ENCODE data around the gene ORM2. TPM values are rescaled to one million over a fixed set of nuclear protein-coding genes. Genes with fewer than 3 reads are reported as not detected.

Gene ORM2
- total and polyA plus RNA-seq, 2 of the 8 experiments (the other 6 are each of a cell fraction or from before 2014, with no cell fraction given): 1.3 TPM; not detected in 1

GRCh38 chr9:114365194-114365593 lies 35.5 kb downstream of the ORM2 start:
- H2BK20ac ChIP-seq (ENCODE audit: low read length): no peak overlapping the region
- no peaks in the 10 kb centered on the region for H3K79me2 ChIP-seq (ENCODE audit: control insufficient read depth in 1 of 2, insufficient read depth in 2 of 2, low read length in 2 of 2)
- no peak overlapping the region for H2BK12ac ChIP-seq (ENCODE audit: low read depth, low read length)
- peaks cover 2 to 14% (median 7%) of the 10 kb centered on the region in 4 experiments; a peak in 6 of 7 replicates for H3K4me1 ChIP-seq (replicated peaks in 1 of 4; ENCODE audit: control insufficient read depth in 3 of 4, insufficient read depth in 4 of 4, low read length in 3 of 4)
- no peak overlapping the region for H2BK5ac ChIP-seq (ENCODE audit: low read depth, low read length)
- CTCF ChIA-PET (ENCODE audit: partially characterized antibody): interaction anchor here (0.7 to 1.4 kb wide), 9 partner anchors 9 to 316 kb away, joined by 3 to 7 read pairs (median 3); partner anchors contain the start of gene TEX48
- peaks cover 6 to 54% (median 37%) of the 10 kb centered on the region in 4 experiments for H3K36me3 ChIP-seq (ENCODE audit: control insufficient read depth in 2 of 4, insufficient read depth in 4 of 4, low read length in 3 of 4)
- no peaks in the 10 kb centered on the region for H3K27me3 ChIP-seq (replicated peaks in 1 of 4; ENCODE audit: control insufficient read depth in 3 of 4, extremely low read depth in 1 of 4, insufficient read depth in 3 of 4, low read length in 3 of 4)
- FAIRE-seq (no peak), DNase-seq (ENCODE audit: low read depth in 1 of 2, low spot score in 2 of 2) (no peak)
- no peak overlapping the region for H3K4ac ChIP-seq (replicated peaks; ENCODE audit: insufficient read length, low read depth, low read length)
- peaks cover 0 to 7% of the 10 kb centered on the region in 2 experiments for H4K20me1 ChIP-seq (replicated peaks in 1 of 2; ENCODE audit: control insufficient read depth in 1 of 2, insufficient read depth in 2 of 2, low read length in 2 of 2)
- POLR2A ChIA-PET (ENCODE audit: partially characterized antibody): interaction anchor here (0.8 to 1.4 kb wide), 4 partner anchors 12 to 50 kb away, joined by 3 to 5 read pairs (median 3); no protein-coding TSS in a partner anchor
- H3K23ac ChIP-seq (ENCODE audit: insufficient read length): no peak overlapping the region
- no peak overlapping the region for H2BK120ac ChIP-seq (replicated peaks; ENCODE audit: low read depth, low read length)
- no peak overlapping the region for H3K18ac ChIP-seq (ENCODE audit: extremely low read depth, low read length)
- no peaks in the 10 kb centered on the region for H3K9me3 ChIP-seq (ENCODE audit: insufficient read depth in 2 of 2, low read depth in 1 of 2, low read length in 1 of 2)
- no peak overlapping the region for H4K8ac ChIP-seq (ENCODE audit: extremely low read depth, insufficient read depth, low read length)
- no peak overlapping the region for H3K27ac ChIP-seq (ENCODE audit: low read depth, low read length)
- no peak overlapping the region for H3K56ac ChIP-seq (replicated peaks; ENCODE audit: insufficient read length, low read depth, low read length)
- no peak overlapping the region for H3K14ac ChIP-seq (ENCODE audit: insufficient read length)
- no peak overlapping the region for H3K4me3 ChIP-seq (ENCODE audit: extremely low read depth in 1 of 4, insufficient read depth in 2 of 4, low read depth in 3 of 4, low read length in 4 of 4)
- H4K91ac ChIP-seq (replicated peaks; ENCODE audit: insufficient read length, low read length): no peak overlapping the region
- H3K9ac ChIP-seq (replicated peaks in 1 of 4; ENCODE audit: extremely low read depth in 1 of 4, low read depth in 3 of 4, low read length in 3 of 4): no peak overlapping the region
- H2BK15ac ChIP-seq (ENCODE audit: low read length): no peak overlapping the region
- no peak overlapping the region for H3K4me2 ChIP-seq (ENCODE audit: insufficient read depth in 1 of 2, low read depth in 2 of 2, low read length in 2 of 2)
- H4K5ac ChIP-seq (ENCODE audit: insufficient read length, low read depth, low read length): no peak overlapping the region
- H3K79me1 ChIP-seq (ENCODE audit: low read depth, low read length): no peaks in the 10 kb centered on the region
- no peak overlapping the region for H2AK5ac ChIP-seq (ENCODE audit: low read depth, low read length)
- 84% methylated on average over 2 of the region's 2 CpGs; no CpG with 5 or more reads in 1 of the 2 experiments for WGBS, 2 experiments (ENCODE audit: extremely low coverage in 1 of 2, insufficient coverage in 1 of 2, insufficient read length in 1 of 2, insufficient replicate concordance in 2 of 2, low coverage in 1 of 2, low lambda C conversion rate in 2 of 2, missing lambda C conversion rate in 1 of 2)
- H2AFZ ChIP-seq (ENCODE audit: low read length): no peak overlapping the region
- peaks cover 6% of the 10 kb centered on the region; the same call in 1 of the 2 replicates for H3K23me2 ChIP-seq (ENCODE audit: low read depth, low read length)
- TF ChIP-seq RAD21 (IDR thresholded peaks at IDR 0.05 in 1 of 2, conservative IDR thresholded peaks at IDR 0.05 in 1 of 2; ENCODE audit: low read depth in 2 of 2, low read length in 2 of 2) (no peak), E2F6 (IDR thresholded peaks at IDR 0.05) (no peak), RBBP5 (IDR thresholded peaks at IDR 0.05; ENCODE audit: borderline replicate concordance, low read depth, low read length) (no peak), SIX5 (IDR thresholded peaks at IDR 0.05; ENCODE audit: low read depth, low read length) (no peak), RFX5 (IDR thresholded peaks at IDR 0.05; ENCODE audit: borderline replicate concordance, low read depth, low read length) (no peak), SP2 (IDR thresholded peaks at IDR 0.05; ENCODE audit: low read length) (no peak), GABPA (IDR thresholded peaks at IDR 0.05; ENCODE audit: borderline replicate concordance, insufficient read depth, low read length) (no peak), EGR1 (IDR thresholded peaks at IDR 0.05; ENCODE audit: borderline replicate concordance, low read depth, low read length) (no peak), POU5F1 (IDR thresholded peaks at IDR 0.05; ENCODE audit: low read depth, low read length) (no peak), SP4 (IDR thresholded peaks at IDR 0.05; ENCODE audit: low read length) (no peak), ATF2 (IDR thresholded peaks at IDR 0.05; ENCODE audit: low read length) (no peak)
